ENCODE data around the gene GPR137. TPM values are rescaled to one million over a fixed set of nuclear protein-coding genes. Genes with fewer than 3 reads are reported as not detected.
A peak's percentile ranks its signal among the peaks of the same experiment; 100 is the strongest.

Gene GPR137
- total and polyA plus RNA-seq, 9 of the 15 experiments (the other 6 are each of a cell fraction or from before 2014, with no cell fraction given), result 0.32 to 26.7 (median 10.7) TPM

DNA sequence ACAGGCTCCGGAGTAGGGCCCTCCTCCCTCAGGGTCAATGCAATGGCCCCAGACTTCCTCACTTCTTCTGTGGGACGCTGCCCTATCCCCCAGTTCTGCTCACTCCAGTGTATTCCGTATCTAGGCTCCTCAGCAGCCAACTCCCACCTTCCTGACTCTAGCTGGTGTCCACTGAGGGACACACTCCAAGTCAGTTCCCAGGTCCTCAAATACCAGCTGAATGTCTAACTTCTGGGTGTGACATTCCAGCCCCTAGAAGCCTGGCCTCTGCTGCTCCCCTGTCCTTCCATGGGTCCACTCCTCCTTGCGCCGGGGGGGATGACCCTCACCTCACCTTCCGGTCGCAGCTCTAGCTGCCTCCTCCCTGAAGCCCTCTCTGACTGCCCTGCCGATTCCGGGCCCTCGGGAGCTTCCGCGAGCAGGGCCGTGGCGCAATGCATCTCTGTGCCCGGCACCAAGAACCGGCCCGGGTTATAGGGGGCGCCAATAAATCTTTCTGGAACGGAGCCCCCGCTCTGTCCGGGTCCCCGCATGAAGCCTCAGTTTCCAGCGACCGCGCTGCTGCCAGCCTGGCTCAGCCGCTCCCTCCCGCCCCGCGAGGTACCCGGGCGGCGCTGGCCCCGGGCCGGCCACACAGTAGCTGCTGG is 16.6 kb upstream of the GPR137 start (continued):
- TF ChIP-seq DACH1 (IDR thresholded peaks at IDR 0.05; ENCODE audit: partially characterized antibody) (no peak), GATAD2A (IDR thresholded peaks at IDR 0.05) (no peak; the same call in 1 of the 2 replicates), MTF1 (CRISPR knock-in tag; IDR thresholded peaks at IDR 0.05; ENCODE audit: borderline replicate concordance) (no peak), RCOR1 (IDR thresholded peaks at IDR 0.05; ENCODE audit: borderline replicate concordance in 1 of 2, low read depth in 2 of 2, low read length in 2 of 2) (peak in 1 of 2 experiments; percentile 60; a peak in 2 of 4 replicates), ELF1 (tag; IDR thresholded peaks at IDR 0.05) (peak; percentile 26; the same call in 1 of the 2 replicates), ZNF644 (tag; IDR thresholded peaks at IDR 0.05; ENCODE audit: low read depth) (no peak), HMGN3 (IDR thresholded peaks at IDR 0.05; ENCODE audit: borderline replicate concordance, extremely low read depth, insufficient read length, low read depth, low read length) (no peak), FIP1L1 (IDR thresholded peaks at IDR 0.05; ENCODE audit: low read depth, low read length, poor library complexity, severe bottlenecking) (no peak), ZNF717 (CRISPR knock-in tag; IDR thresholded peaks at IDR 0.05) (no peak), MIER1 (IDR thresholded peaks at IDR 0.05; ENCODE audit: low read depth) (no peak), POLR2A (conservative IDR thresholded peaks at IDR 0.05) (peak; percentile 52), CHD2 (IDR thresholded peaks at IDR 0.05; ENCODE audit: low read depth, low read length) (no peak), OTX1 (CRISPR knock-in tag; IDR thresholded peaks at IDR 0.05) (0 out of 2 replicates have a peak, but pooled peaks have one; percentile 7), HCFC1 (IDR thresholded peaks at IDR 0.05; ENCODE audit: low read depth, low read length) (peak; percentile 38; the same call in 1 of the 2 replicates)
- TF ChIP-seq, protein P1, sequence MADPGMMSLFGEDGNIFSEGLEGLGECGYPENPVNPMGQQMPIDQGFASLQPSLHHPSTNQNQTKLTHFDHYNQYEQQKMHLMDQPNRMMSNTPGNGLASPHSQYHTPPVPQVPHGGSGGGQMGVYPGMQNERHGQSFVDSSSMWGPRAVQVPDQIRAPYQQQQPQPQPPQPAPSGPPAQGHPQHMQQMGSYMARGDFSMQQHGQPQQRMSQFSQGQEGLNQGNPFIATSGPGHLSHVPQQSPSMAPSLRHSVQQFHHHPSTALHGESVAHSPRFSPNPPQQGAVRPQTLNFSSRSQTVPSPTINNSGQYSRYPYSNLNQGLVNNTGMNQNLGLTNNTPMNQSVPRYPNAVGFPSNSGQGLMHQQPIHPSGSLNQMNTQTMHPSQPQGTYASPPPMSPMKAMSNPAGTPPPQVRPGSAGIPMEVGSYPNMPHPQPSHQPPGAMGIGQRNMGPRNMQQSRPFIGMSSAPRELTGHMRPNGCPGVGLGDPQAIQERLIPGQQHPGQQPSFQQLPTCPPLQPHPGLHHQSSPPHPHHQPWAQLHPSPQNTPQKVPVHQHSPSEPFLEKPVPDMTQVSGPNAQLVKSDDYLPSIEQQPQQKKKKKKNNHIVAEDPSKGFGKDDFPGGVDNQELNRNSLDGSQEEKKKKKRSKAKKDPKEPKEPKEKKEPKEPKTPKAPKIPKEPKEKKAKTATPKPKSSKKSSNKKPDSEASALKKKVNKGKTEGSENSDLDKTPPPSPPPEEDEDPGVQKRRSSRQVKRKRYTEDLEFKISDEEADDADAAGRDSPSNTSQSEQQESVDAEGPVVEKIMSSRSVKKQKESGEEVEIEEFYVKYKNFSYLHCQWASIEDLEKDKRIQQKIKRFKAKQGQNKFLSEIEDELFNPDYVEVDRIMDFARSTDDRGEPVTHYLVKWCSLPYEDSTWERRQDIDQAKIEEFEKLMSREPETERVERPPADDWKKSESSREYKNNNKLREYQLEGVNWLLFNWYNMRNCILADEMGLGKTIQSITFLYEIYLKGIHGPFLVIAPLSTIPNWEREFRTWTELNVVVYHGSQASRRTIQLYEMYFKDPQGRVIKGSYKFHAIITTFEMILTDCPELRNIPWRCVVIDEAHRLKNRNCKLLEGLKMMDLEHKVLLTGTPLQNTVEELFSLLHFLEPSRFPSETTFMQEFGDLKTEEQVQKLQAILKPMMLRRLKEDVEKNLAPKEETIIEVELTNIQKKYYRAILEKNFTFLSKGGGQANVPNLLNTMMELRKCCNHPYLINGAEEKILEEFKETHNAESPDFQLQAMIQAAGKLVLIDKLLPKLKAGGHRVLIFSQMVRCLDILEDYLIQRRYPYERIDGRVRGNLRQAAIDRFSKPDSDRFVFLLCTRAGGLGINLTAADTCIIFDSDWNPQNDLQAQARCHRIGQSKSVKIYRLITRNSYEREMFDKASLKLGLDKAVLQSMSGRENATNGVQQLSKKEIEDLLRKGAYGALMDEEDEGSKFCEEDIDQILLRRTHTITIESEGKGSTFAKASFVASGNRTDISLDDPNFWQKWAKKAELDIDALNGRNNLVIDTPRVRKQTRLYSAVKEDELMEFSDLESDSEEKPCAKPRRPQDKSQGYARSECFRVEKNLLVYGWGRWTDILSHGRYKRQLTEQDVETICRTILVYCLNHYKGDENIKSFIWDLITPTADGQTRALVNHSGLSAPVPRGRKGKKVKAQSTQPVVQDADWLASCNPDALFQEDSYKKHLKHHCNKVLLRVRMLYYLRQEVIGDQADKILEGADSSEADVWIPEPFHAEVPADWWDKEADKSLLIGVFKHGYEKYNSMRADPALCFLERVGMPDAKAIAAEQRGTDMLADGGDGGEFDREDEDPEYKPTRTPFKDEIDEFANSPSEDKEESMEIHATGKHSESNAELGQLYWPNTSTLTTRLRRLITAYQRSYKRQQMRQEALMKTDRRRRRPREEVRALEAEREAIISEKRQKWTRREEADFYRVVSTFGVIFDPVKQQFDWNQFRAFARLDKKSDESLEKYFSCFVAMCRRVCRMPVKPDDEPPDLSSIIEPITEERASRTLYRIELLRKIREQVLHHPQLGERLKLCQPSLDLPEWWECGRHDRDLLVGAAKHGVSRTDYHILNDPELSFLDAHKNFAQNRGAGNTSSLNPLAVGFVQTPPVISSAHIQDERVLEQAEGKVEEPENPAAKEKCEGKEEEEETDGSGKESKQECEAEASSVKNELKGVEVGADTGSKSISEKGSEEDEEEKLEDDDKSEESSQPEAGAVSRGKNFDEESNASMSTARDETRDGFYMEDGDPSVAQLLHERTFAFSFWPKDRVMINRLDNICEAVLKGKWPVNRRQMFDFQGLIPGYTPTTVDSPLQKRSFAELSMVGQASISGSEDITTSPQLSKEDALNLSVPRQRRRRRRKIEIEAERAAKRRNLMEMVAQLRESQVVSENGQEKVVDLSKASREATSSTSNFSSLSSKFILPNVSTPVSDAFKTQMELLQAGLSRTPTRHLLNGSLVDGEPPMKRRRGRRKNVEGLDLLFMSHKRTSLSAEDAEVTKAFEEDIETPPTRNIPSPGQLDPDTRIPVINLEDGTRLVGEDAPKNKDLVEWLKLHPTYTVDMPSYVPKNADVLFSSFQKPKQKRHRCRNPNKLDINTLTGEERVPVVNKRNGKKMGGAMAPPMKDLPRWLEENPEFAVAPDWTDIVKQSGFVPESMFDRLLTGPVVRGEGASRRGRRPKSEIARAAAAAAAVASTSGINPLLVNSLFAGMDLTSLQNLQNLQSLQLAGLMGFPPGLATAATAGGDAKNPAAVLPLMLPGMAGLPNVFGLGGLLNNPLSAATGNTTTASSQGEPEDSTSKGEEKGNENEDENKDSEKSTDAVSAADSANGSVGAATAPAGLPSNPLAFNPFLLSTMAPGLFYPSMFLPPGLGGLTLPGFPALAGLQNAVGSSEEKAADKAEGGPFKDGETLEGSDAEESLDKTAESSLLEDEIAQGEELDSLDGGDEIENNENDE (IDR thresholded peaks at IDR 0.05; ENCODE audit: low read depth, low read length), result no peak
- TF ChIP-seq, protein P2, sequence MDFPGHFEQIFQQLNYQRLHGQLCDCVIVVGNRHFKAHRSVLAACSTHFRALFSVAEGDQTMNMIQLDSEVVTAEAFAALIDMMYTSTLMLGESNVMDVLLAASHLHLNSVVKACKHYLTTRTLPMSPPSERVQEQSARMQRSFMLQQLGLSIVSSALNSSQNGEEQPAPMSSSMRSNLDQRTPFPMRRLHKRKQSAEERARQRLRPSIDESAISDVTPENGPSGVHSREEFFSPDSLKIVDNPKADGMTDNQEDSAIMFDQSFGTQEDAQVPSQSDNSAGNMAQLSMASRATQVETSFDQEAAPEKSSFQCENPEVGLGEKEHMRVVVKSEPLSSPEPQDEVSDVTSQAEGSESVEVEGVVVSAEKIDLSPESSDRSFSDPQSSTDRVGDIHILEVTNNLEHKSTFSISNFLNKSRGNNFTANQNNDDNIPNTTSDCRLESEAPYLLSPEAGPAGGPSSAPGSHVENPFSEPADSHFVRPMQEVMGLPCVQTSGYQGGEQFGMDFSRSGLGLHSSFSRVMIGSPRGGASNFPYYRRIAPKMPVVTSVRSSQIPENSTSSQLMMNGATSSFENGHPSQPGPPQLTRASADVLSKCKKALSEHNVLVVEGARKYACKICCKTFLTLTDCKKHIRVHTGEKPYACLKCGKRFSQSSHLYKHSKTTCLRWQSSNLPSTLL (IDR thresholded peaks at IDR 0.05), result no peak
